Measurements from ENCODE around the gene GGTLC1.

DNA sequence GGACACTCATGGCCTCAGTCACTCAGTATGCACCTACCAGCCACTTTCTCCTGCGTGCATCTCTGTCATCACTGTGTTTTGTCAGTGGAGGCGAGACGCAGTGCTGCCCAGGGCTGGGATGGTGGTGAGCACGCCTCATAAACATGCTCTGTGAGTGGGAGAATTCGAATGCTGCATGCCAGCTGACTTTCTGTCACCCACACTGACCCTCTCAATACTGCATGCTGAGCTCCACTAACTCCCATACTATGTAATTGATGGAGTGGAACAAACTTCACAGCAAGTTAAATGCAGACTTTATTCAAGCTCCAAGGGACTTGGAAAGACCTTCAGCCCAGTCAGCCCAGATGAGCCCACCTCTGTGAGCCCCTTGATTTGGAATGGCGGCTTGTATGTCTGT is 22.7 kb upstream of the GGTLC1 start:
- no peak for TF ChIP-seq POLR2A (IDR thresholded peaks at IDR 0.05)
- TF ChIP-seq, protein P1, sequence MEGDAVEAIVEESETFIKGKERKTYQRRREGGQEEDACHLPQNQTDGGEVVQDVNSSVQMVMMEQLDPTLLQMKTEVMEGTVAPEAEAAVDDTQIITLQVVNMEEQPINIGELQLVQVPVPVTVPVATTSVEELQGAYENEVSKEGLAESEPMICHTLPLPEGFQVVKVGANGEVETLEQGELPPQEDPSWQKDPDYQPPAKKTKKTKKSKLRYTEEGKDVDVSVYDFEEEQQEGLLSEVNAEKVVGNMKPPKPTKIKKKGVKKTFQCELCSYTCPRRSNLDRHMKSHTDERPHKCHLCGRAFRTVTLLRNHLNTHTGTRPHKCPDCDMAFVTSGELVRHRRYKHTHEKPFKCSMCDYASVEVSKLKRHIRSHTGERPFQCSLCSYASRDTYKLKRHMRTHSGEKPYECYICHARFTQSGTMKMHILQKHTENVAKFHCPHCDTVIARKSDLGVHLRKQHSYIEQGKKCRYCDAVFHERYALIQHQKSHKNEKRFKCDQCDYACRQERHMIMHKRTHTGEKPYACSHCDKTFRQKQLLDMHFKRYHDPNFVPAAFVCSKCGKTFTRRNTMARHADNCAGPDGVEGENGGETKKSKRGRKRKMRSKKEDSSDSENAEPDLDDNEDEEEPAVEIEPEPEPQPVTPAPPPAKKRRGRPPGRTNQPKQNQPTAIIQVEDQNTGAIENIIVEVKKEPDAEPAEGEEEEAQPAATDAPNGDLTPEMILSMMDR (IDR thresholded peaks at IDR 0.05), result no peak
- no peak for TF ChIP-seq POLR2AphosphoS5 (IDR thresholded peaks at IDR 0.05)
